GM19452 (cell line): ENCODE data around the gene ZNF668.
"Not testable (repeated sequence)": the region's sequence is repeated elsewhere in the genome, so short reads cannot be mapped to it uniquely, and the experiment has no call there.

Experiments used
- ATAC-seq: cut with Tn5 transposase; IDR thresholded peaks from one replicate; pipeline ENCODE4 v1.9.1; 2021; ENCODE audit not compliant: unreplicated experiment

The ZNF668 gene

DNA sequence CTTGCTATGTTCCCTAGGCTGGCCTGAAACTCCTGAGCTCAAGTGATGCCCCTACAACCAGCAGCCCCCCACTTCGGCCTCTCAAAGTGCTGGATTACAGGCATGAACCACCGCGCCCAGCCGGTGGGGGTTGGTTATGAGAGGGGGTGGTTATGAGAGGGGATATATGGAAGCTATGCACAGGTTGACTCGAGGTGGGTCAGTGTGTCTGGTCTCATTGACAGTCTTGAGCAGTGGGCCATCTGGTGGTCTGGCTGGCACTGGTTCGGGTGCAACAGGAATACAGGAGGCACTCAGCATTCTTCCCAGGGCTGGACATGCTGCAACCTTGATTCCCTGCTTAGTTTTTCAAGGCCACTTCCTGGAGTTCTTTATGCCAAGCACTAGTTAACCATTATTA, 58.0 kb downstream of the ZNF668 start:
- ATAC-seq: no peak

- not testable (repeated sequence) for ATAC-seq
Observed at GRCh38 chr16:31013292-31013691, 60.7 kb downstream of the ZNF668 start.

- not testable (repeated sequence) for ATAC-seq
Observed at GRCh38 chr16:31011815-31012214, 62.2 kb downstream of the ZNF668 start.
